RPMI7951 (cell line): ENCODE measurements around the gene GNA14. TPM values are rescaled to one million over a fixed set of nuclear protein-coding genes. Genes with fewer than 3 reads are reported as not detected.
"Not testable (repeated sequence)": the region's sequence is repeated elsewhere in the genome, so short reads cannot be mapped to it uniquely, and the experiment has no call there.

ENCODE experiments used
- DNase-seq: peaks from one replicate; pipeline ENCODE4 v3.0.0-alpha.2; 2012; ENCODE audit warnings: low read depth
- total RNA-seq: library from RNA; depleted of rRNA; stranded (reverse); fragments of >200 nt; shearing (Covaris generic); gene quantifications from 2 replicates; pipeline ENCODE4 v1.2.3, GENCODE V29; 2014

Gene GNA14
- total RNA-seq, 1 experiment from 2014 or later = 1.1 TPM

DNA sequence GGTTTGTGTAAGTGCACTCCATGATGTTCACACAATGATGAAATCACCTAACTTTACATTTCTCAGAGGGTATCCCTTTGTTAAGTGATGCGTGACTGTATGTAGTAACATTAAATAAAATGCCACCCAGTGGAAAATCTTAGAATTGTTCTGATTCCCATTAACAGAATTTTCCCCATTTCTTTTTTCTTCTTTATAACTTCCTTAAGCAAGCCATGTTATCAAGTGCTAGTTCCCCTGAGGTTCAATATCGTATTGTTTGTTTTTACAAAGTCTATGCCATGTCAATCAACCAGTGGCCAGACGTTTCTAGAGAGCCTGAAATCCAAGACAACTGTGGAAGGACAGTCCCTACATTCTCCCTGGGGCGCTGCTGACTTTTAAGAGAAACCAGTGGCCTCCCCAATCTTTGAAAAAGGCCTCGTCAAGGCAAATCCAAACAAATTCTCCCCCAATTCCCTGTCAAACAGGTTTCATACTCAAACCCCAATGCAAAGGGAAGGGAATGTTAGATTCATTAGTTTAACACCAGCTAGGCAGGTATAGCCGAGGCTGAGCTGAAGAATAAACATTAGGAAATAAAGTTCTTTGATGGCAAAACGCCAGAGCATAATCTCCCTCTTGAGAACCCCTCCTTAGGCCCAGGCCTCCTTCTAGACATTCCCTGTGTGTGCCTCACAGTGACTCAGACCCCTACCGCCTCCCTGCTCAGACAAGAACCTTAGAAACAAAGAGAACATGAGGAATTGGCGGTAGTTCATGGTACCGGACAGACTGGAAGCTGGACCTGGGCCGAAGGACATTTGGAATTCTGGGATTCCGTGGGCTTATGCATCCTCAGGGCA lies 198.7 kb downstream of the GNA14 start:
- peak; percentile 63 for DNase-seq

DNA sequence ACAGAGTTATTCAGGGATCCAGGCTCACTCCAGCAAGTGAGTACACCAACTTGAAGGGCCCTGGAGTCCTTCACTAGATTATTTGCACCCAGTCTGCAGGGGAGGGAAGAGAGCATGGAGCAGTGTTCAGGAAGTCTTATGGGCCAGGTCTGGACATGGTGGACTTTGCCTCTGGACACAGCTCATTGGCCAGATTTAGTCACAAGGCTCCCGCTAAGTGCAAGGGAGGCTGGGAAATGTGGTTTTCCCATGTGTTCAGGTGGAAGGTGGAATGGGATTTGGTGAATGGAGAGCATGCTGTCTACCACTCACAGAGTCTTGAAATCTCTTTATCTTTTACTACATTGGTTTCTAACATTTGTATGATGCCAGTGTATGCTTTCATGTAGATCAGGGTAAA lies 200.5 kb downstream of the GNA14 start:
- no peak for DNase-seq

DNA sequence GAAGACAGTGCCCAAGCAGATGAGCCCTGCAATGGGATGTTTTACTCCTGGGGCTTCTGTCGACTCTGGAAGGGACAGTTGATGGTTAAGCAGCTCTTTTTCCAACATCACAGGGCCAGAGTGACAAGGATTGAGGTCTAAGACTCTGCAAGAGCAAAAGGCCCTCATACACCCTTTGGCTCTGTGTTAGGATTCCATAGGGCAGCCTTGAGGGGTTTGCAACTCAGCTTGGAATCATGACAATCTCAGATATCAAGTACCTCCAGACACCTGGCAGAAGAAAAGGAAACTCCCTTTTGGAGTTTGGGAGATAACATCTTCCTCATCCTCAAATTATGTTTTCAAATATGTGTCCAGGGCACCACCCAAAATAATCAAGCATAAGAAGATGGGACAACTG lies 205.7 kb downstream of the GNA14 start:
- no peak for DNase-seq

DNA sequence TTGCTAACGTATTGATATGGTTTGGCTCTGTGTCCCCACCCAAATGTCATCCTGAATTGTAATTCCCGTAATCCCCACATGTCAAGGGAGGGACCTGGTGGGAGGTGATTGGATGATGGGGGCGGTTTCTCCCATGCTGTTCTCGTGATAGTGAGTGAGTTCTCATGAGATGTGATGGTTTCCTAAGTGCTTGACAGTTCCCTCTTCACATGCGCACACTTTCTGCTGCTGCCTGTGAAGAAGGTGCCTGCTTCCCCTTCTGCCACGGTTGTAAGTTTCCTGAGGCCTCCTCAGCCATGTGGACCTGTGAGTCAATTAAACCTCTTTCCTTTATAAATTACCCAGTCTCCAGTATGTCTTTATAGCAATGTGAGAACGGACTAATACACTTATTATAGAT lies 207.0 kb downstream of the GNA14 start:
- DNase-seq = not testable (repeated sequence)

DNA sequence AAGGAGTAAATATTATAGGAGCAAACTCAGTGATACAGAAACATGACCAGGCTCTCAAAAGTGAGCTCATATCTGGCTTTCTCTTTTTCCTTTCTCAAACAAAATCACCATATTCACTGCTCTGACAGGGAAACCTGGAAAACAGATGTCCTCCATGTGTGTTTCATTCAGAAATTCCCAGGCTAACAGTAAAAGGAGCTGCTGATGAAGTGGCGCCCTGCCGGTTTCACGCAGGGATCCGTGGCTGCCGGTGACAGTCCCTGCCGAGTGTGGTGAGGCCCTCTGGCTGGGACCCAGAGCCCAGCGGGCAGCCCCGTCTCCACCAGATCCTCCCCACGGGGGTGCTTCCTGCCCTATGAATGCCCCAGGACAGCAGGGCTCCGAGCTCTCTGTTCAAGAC lies 208.1 kb downstream of the GNA14 start:
- DNase-seq = peak; percentile 66

DNA sequence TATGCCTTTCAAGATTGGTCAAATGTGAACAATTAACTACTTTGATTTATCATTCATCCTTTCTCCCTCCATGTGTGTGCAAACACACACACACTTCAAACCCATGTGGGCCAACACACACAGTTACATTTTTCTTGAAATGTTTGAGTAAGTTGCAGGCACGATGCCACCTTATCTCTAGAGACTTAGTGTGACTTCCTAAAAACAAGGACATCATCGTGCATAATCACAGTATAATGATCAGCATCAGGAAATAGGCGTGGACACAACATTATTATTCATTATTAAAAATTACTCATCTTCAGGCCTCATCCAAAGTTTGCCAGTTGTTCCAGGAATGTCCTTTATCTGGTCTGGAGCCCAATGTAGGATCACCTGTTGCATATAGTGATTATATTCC lies 209.5 kb downstream of the GNA14 start:
- no peak for DNase-seq

DNA sequence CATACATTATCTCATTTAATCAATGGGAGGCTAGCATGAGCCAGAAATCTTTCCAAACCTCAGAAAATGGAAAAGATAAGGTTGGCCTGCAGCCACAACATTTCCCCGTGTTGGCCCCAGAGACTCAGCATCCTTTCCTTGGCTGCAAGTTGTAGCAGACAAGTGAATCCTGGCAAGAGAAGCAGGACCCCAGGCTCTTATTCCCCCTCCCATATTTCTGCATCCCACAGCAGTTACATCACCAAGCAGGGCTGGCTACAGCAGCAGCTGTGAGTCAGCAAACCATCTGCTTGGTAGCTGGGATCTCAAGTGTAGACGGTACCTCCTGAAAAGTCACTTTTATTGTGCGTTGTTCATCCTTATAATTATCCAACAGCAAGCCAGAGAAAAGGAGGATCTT lies 212.4 kb downstream of the GNA14 start:
- DNase-seq = no peak

DNA sequence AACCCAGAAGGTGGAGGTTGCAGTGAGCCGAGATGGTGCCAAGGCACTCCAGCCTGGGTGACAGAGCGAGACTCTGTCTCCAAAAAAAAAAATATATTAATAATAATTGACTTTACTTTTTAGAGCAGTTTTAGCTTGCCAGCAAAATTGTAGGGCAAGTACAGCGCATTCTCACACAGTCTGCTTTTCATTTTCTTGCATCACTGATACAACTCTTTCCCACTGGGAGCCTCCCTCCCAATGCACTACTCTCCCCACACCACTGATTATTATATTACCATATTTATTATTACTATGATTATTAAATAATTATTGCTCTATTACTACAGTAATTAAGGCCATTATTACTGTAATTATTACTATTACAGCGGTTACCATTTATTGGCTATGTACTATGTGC lies 212.8 kb downstream of the GNA14 start:
- DNase-seq = no peak

DNA sequence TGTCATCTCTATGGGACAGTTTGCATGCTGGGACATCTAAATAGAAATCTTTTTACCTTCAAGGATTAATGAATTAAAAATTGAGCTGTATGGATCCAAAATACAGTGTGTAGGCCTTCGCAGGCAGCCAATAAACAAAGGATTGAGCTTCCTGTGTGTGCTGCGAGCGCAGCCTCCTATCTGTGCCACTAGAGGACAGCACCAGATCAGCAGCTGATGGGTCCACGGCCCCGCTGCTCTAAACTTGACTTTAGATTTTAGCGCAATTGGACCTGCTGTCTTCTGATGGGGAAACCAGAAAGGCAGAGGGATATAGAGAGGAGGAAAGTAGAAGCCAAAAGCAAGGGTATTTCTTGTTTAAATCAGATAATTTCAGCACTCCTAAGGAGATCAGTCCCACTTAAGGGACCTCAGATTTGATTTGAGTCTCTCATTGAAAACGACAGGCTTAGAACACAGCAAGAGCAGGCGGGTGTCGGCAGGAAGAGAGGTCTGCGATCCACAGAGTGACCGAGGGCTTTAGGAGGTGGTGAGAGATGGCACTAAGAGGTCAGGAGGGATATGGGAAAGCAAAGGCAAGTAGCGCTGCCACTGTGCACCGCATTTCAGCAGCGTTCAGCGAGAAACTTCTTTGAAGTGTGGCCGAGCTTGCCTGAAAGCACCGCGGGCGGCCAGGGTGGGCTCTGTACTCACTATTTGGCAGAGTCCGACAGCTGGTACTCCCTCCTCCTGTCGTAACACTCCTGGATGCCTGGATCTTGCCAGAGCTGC lies 214.3 kb downstream of the GNA14 start:
- peak; percentile 59 for DNase-seq

DNA sequence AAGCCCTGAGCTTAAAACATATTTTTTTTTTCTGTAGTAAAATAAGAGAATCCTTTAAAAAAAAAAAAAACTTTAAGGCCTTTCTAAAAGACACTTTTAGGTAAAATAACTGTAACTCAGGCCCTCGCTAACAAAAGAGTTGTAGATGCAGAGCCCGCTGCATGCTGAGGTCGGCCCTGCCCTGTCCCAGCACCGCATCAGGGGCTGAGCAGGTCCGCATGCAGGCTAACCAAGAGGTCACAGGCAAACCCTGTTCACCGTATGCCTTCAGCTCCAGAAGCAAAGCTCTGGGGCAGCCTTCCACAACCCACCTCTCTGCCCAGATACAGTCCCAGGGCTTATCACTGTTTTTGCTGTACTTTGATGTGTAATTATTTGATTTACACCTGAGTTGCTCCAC lies 216.1 kb downstream of the GNA14 start:
- DNase-seq = no peak

DNA sequence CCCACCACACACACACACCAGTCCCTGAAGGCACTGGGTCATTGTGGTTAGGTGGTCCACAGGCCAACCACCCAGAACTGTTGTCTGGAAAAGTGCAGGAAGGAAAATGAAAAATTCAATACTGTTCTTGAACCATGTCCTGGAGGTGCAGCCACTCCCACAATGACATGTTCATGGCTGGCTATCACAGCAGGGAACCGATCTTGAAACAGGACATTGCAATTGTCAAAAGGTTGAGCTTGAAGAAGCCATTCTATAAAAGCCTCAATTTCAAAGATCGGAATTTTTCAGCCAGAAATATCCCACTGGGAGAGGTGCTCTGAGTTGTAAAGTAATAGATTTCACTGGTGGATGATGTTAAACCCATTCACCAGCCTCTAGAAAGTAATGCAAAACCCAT lies 218.2 kb downstream of the GNA14 start:
- DNase-seq = no peak

DNA sequence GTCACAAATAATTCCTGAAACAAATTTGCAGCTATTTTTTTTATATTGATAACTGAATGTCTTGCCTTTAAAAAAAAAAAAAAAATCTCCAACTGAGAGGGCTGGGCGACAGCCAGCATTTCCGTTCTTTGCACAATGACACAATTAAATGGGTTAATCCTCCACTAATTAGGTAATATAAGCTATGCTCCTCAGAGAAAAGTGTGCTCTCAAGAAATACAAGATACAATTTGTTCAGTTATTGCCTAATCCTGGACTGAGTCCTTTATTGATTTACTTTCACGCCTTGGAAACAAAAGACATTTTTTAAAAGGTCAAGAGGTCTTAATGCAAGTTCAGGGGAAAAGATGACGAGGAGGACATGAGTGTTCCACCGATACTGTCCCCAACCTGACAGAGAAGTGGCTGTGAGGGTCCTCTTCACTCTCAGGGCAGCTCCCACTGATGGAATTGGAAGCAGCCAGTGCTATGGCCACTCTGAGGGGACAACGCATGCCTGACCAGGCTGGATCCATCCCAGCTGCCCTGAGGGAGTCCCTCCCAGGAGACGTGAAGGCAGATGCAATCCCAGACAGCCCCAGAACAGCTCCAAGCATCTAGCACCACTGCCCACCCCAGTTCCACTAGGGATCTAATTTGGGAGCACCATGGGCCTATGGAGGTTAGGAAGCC lies 220.7 kb downstream of the GNA14 start:
- DNase-seq = no peak

DNA sequence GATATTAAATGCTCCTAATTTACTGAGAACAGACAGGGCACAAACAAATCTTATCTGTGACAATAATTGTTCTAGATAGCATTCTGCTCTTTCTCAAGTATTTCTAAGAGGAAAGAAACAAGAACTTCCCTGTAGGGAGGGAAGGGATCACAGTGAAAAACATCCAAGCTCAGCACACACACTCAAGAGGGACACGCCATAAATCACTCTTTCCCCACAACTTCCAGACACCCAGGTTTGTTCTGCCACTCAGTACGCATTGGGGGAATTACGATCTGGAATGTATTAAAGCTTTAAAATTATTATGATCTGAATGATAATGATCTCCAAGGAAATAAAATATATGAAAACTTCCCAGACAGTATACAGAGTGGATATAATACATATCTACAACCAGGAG lies 221.4 kb downstream of the GNA14 start:
- no peak for DNase-seq

DNA sequence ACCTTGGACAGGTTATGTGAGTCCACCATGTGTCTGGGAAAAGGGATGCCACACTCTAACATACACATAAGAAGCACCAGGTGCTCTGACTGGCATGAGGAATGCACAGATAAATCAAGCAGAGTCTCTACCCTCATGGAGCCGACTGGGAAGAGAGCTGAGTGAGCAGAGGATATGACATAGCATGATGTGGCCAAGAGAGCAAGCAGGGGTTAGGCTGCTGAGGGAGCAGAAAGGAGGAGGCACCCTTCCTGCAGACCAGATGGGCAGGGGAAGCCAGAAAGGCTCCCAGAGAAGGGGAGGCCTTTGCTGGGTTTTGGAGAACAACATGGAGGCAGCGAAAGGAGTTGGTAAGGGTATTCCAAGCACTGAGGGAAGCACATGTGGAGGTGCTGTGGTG lies 223.1 kb downstream of the GNA14 start:
- DNase-seq = no peak

DNA sequence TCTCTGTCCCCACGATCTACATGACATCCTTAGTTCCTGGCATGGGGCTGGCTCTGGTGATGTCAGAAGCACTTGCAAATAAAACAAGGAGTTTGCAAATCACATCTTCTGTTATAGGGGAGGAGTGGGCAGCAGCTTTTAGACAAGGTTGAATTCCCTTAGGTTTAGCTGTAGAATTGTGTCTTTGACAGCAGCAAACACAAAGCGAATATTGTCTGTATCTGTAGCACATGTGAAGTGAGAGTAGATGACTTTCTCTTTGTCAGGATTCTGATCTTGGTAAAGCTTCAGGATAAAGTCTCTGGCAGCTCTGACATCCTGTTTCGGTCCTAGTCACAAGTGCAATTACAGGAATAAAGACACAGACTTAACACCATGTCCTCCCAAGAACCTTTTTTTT lies 224.3 kb downstream of the GNA14 start:
- no peak for DNase-seq

DNA sequence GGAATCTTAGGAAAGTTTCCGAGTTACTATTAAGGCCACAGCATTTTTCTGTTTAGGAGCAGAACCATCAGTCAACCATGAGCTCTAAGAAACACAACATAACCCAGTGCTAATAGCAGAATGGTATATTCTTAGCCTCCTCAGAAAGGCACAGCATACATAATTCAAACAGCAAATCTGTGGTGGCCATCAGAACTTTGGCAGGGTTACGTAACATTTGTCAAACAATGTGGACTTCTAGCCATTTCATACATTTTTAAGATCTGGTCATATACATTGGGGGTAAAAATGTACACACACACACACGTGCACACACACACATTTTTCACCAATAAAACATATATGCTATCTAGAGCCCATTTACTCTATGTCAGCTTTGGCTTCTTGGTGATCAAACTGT lies 225.2 kb downstream of the GNA14 start:
- no peak for DNase-seq

DNA sequence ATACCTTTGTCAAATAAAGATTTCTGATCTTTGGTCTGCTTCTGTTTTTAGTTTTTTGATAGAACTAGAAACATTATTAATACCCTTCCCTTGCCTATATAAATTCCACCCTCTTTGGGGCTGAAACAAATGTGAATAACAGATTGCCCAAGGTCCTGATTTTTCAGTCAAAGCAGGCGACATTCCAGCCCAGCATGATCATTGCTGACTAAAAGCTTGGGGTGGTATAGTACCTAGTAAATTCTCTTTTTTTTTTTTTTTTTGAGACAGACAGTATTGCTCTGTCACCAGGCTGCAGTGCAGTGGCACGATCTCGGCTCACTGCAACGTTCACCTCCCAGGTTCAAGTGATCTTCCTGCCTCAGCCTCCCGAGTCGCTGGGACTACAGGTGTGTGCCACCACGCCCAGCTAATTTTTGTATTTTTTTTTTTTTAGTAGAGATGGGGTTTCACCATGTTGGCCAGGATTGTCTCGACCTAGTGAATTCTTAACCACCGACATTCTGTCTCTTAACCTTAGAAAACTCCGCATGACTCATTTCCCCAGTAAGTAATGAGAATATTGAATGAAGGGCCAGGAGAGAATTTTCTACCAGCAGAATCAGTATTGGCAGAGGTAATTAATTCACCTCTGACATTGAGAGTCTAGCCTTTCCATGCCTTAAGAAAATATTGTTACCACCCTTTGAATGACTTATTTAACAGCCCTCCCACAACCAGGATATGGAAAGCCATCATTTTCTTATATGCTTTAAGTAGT lies 226.4 kb downstream of the GNA14 start:
- DNase-seq = no peak

DNA sequence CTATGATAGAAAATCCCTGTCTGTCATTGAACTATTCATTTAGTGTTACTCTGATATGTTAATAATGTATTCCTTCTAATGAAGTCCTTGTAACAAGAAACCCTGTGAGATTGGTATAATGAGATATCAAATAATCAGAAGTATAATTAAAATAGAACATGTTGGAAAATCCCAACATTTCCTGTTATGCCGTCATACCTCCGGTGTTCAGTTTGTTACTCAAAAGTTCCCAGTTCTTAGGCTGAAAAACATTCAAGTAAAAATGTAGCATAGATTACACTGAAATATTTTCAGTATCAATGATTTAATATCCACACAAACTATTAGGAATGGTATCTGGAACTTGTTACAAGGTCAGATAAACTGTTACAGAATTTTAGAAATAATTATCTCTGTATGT lies 227.5 kb downstream of the GNA14 start:
- no peak for DNase-seq

DNA sequence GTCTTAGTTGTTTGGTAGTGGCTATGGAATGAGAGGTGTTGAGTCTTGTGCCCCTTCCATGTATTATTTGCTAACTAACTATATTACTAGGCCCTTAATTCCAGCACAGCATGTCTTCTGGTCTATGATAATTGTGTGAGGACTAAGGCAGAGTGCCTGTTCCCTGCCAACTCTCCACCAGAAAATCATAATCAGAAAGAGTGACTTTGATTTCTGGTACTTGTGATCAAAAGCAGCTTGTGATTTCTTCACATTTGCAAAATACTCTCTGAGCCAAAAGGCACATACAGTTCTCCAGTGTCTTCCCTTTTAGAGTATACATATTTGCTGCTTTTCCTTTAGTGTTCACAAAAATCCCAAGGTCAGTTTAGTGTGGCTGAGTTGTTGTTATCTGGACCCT lies 229.9 kb downstream of the GNA14 start:
- no peak for DNase-seq

DNA sequence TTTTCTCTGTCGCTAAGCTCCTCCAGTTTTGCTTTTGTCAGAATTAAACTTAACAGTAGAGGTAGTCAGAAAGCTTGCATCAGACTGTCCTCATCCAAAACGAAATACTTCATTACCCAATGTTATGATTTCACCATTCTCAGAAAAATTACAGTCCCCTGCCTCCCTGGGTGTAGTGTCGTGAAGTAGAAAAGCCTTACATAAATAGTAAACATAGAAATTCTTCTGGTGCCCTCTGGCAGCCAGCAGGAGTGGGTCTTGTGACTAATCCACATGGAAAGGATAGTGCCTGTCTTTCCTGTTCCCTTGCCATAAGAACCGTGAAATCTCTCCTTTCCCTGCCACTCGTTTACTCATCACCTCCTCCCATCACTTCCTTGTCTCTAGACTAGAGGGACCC lies 230.6 kb downstream of the GNA14 start:
- DNase-seq = peak; percentile 61

DNA sequence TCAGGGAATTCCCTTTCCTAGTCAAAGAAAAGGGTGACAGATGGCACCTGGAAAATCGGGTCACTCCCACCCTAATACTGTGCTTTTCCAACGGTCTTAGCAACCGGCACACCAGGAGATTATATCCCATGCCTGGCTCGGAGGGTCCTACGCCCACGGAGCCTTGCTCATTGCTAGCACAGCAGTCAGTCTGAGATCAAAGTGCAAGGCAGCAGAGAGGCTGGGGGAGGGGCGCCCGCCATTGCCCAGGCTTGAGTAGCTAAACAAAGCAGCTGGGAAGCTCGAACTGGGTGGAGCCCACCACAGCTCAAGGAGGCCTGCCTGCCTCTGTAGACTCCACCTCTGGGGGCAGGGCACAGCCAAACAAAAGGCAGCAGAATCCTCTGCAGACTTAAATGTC lies 239.6 kb downstream of the GNA14 start:
- DNase-seq = not testable (repeated sequence)

DNA sequence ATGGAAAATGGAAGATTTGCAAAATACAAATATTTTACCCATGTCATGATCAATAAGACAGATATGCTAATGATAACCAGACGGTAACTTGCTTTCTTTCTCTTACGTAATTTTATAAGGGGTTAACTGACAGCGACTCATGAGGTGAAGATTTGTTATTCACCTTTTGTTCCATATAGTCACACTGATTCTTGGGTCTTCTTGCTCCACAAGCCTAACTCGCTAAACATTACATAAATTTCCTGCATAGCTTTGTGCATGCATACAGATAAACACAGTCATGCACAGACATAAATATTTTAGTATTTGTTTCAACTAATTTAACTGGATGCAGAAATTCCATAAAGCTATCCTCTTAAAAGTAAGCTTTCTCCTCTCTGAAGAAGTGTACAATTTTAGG lies 244.9 kb downstream of the GNA14 start:
- DNase-seq = no peak
